GM23338 (cell line): ENCODE results near the gene PVALEF. TPM values are rescaled to one million over a fixed set of nuclear protein-coding genes. Genes with fewer than 3 reads are reported as not detected.

Experiments
- ATAC-seq: fragments of 200-7000 bp; cut with Tn5 transposase; 3 replicates; pipeline ENCODE4 v1.9.1; 2020
- DNase-seq: peaks from one replicate; pipeline ENCODE4 v3.0.0-alpha.2; 2015; ENCODE audit warnings: low spot score
- H2AFZ ChIP-seq: fragments of 200-600 bp; sonication (generic); 2 replicates; pipeline ENCODE4 v1.8.0; 2016; ENCODE audit warnings: antibody characterized with exemption, mild to moderate bottlenecking, moderate library complexity
- H3F3A ChIP-seq: fragments of 200-600 bp; sonication (generic); replicated peaks from 2 replicates; pipeline ENCODE4 v1.8.0; 2017; ENCODE audit warnings: antibody characterized with exemption, mixed run types, low read depth
- H3K27ac ChIP-seq: fragments of 200-600 bp; sonication (generic); 2 replicates; pipeline ENCODE4 v1.6.1; 2016; ENCODE audit warnings: low read depth
- H3K27me3 ChIP-seq: fragments of 200-600 bp; sonication (generic); 2 replicates; pipeline ENCODE4 v1.8.0; 2016; ENCODE audit warnings: mild to moderate bottlenecking, mixed run types, moderate library complexity; ENCODE audit not compliant: insufficient read depth
- H3K36me3 ChIP-seq: fragments of 200-600 bp; sonication (generic); 2 replicates; pipeline ENCODE4 v1.8.0; 2016; ENCODE audit warnings: mild to moderate bottlenecking; ENCODE audit not compliant: insufficient read depth
- H3K4me1 ChIP-seq: fragments of 200-600 bp; sonication (generic); 2 replicates; pipeline ENCODE4 v1.8.0; 2016; ENCODE audit warnings: mild to moderate bottlenecking, moderate library complexity; ENCODE audit not compliant: insufficient read depth
- H3K4me2 ChIP-seq: fragments of 200-600 bp; sonication (generic); 2 replicates; pipeline ENCODE4 v1.7.1; 2017; ENCODE audit warnings: mixed run types
- H3K4me3 ChIP-seq: fragments of 200-600 bp; sonication (generic); 2 replicates; pipeline ENCODE4 v1.6.1; 2016; ENCODE audit warnings: mixed run types
- H3K79me2 ChIP-seq: fragments of 200-600 bp; sonication (generic); replicated peaks from 2 replicates; pipeline ENCODE4 v1.8.0; 2017; ENCODE audit warnings: mild to moderate bottlenecking; ENCODE audit not compliant: insufficient read depth
- H3K9me2 ChIP-seq: fragments of 200-600 bp; sonication (generic); 2 replicates; pipeline ENCODE4 v1.8.0; 2017; ENCODE audit not compliant: insufficient read depth
- H4K20me1 ChIP-seq: fragments of 200-600 bp; sonication (generic); replicated peaks from 2 replicates; pipeline ENCODE4 v1.8.0; 2017; ENCODE audit warnings: mild to moderate bottlenecking; ENCODE audit not compliant: insufficient read depth
- H3K27ac Mint-ChIP-seq: 2 replicates; pipeline ENCODE4 v1.8.0; 2020; ENCODE audit warnings: inconsistent platforms, mild to moderate bottlenecking, moderate library complexity, mixed read lengths
- H3K27me3 Mint-ChIP-seq: 3 replicates; pipeline ENCODE4 v1.8.0; 2022; ENCODE audit warnings: low read depth, mild to moderate bottlenecking, moderate library complexity, mixed read lengths, inconsistent platforms; ENCODE audit not compliant: insufficient read depth, poor library complexity
- H3K36me3 Mint-ChIP-seq: 3 replicates; pipeline ENCODE4 v1.8.0; 2021; ENCODE audit warnings: low read depth, mild to moderate bottlenecking, inconsistent platforms, moderate library complexity, mixed read lengths
- H3K4me1 Mint-ChIP-seq: 3 replicates; pipeline ENCODE4 v1.8.0; 2020; ENCODE audit warnings: mild to moderate bottlenecking, inconsistent platforms, mixed read lengths
- H3K4me3 Mint-ChIP-seq: 3 replicates; pipeline ENCODE4 v1.8.0; 2021; ENCODE audit warnings: moderate library complexity, mild to moderate bottlenecking, inconsistent platforms, mixed read lengths
- H3K9me3 Mint-ChIP-seq: 3 replicates; pipeline ENCODE4 v1.8.0; 2020; ENCODE audit warnings: moderate library complexity, mild to moderate bottlenecking, inconsistent platforms, mixed read lengths
- CREB1 ChIP-seq: fragments of 250-450 bp; sonication (Bioruptor Pico); IDR thresholded peaks from 2 replicates; pipeline ENCODE4 v1.5.0; 2020; ENCODE audit warnings: low read depth, mild to moderate bottlenecking, moderate library complexity
- ETS1 ChIP-seq: IDR thresholded peaks from 2 replicates; pipeline ENCODE4 v1.6.1; 2016; ENCODE audit warnings: antibody characterized with exemption
- EZH2 ChIP-seq: fragments of 200-600 bp; sonication (generic); IDR thresholded peaks from one replicate; pipeline ENCODE4 v1.8.0; 2017; ENCODE audit warnings: antibody characterized with exemption, mild to moderate bottlenecking, low read depth; ENCODE audit not compliant: unreplicated experiment
- EZH2phosphoT487 ChIP-seq: fragments of 200-600 bp; sonication (generic); IDR thresholded peaks from one replicate; pipeline ENCODE4 v1.8.1; 2018; ENCODE audit warnings: antibody characterized with exemption; ENCODE audit not compliant: unreplicated experiment
- JUNB ChIP-seq: IDR thresholded peaks from one replicate; pipeline ENCODE4 v1.6.1; 2016; ENCODE audit warnings: antibody characterized with exemption; ENCODE audit not compliant: unreplicated experiment
- POLR2AphosphoS5 ChIP-seq: IDR thresholded peaks from 2 replicates; pipeline ENCODE4 v1.6.1; 2016; ENCODE audit warnings: antibody characterized with exemption, low read depth
- STAT1 ChIP-seq: IDR thresholded peaks from one replicate; pipeline ENCODE4 v1.6.1; 2016; ENCODE audit warnings: antibody characterized with exemption; ENCODE audit not compliant: unreplicated experiment
- ZNF114 ChIP-seq: fragments of 250-450 bp; sonication (Bioruptor Pico); IDR thresholded peaks from 2 replicates; pipeline ENCODE4 v1.5.0; 2020; ENCODE audit warnings: mild to moderate bottlenecking, moderate library complexity
- ZNF331 ChIP-seq: fragments of 250-450 bp; sonication (Bioruptor Pico); IDR thresholded peaks from 2 replicates; pipeline ENCODE4 v1.5.0; 2020; ENCODE audit warnings: low read depth, mild to moderate bottlenecking, moderate library complexity
- ZNF462 ChIP-seq: fragments of 250-450 bp; sonication (Bioruptor Pico); IDR thresholded peaks from 2 replicates; pipeline ENCODE4 v1.5.0; 2020; ENCODE audit warnings: mild to moderate bottlenecking, moderate library complexity
- polyA plus RNA-seq: library from polyadenylated mRNA; unstranded; fragments of >200 nt; fragmentation: Nextera tagmentation; extraction: Ambion mirVana; gene quantifications from 2 replicates; pipeline ENCODE4 v1.2.1, GENCODE V29; 2016
- total RNA-seq: library from RNA; depleted of rRNA; stranded (reverse); fragments of >200 nt; shearing (Covaris generic); gene quantifications from 2 replicates; pipeline ENCODE4 v1.2.3, GENCODE V29; 2014
- TF ChIP-seq, protein P1 (sequence below): IDR thresholded peaks from one replicate; pipeline ENCODE4 v1.6.1; 2018; ENCODE audit warnings: antibody characterized with exemption; ENCODE audit not compliant: unreplicated experiment

Gene PVALEF
- total and polyA plus RNA-seq, 2 experiments from 2014 or later = not detected

GRCh38 chr17:81130385-81131361, 34.6 kb upstream of the PVALEF start (continued):
- TF ChIP-seq ETS1 (no peak), EZH2 (no peak), POLR2AphosphoS5 (no peak), ZNF331 (no peak), CREB1 (CRISPR knock-in tag) (no peak), STAT1 (no peak), JUNB (no peak)
- TF ChIP-seq, protein P1, sequence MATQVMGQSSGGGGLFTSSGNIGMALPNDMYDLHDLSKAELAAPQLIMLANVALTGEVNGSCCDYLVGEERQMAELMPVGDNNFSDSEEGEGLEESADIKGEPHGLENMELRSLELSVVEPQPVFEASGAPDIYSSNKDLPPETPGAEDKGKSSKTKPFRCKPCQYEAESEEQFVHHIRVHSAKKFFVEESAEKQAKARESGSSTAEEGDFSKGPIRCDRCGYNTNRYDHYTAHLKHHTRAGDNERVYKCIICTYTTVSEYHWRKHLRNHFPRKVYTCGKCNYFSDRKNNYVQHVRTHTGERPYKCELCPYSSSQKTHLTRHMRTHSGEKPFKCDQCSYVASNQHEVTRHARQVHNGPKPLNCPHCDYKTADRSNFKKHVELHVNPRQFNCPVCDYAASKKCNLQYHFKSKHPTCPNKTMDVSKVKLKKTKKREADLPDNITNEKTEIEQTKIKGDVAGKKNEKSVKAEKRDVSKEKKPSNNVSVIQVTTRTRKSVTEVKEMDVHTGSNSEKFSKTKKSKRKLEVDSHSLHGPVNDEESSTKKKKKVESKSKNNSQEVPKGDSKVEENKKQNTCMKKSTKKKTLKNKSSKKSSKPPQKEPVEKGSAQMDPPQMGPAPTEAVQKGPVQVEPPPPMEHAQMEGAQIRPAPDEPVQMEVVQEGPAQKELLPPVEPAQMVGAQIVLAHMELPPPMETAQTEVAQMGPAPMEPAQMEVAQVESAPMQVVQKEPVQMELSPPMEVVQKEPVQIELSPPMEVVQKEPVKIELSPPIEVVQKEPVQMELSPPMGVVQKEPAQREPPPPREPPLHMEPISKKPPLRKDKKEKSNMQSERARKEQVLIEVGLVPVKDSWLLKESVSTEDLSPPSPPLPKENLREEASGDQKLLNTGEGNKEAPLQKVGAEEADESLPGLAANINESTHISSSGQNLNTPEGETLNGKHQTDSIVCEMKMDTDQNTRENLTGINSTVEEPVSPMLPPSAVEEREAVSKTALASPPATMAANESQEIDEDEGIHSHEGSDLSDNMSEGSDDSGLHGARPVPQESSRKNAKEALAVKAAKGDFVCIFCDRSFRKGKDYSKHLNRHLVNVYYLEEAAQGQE = no peak

DNA sequence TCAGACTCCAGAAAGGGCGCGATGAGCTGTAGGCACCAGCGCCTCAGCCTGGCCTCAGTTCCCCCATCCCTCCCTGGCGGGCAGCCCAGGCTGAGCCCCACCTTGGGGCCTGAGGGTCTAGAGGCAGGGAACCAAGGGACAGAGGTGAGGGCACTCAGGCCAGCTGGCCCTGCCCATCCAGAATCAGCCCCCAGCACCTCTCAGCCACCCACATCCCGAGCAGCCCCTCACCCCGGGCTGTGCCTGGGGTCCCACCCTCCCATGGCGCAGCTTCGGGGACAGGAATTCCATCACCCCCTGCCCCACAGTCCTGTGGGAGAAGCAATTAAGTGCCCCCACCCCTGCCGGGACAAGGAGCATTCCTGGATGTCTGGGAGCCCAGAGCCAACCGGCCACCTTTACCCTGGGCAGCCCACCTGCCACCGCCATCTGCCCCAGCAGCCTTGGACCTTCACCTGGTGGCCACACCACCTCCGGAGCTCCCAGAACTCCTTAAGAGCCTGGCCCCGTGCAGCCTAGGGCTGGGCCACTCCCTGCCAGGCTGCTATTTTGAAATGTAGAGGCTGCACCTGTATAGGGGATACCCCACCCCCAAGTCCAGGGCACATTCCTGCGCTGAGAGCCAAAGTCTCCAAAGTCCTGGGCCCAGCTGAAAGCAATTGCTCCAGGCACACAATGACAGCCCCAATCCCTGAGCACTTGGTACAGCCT, 33.7 kb upstream of the PVALEF start:
- DNase-seq = peak; percentile 49
- Mint-ChIP-seq H3K27me3 (peaks cover 4% of the 10 kb centered on the region), H3K36me3 (no peaks in the 10 kb centered on the region), H3K4me1 (no peaks in the 10 kb centered on the region), H3K4me3 (no peak overlapping the region), H3K27ac (no peak overlapping the region), H3K9me3 (no peaks in the 10 kb centered on the region)
- Histone ChIP-seq H3K27ac (no peak overlapping the region), H3K79me2 (no peaks in the 10 kb centered on the region), H3K27me3 (no peaks in the 10 kb centered on the region), H2AFZ (no peak overlapping the region), H3K4me1 (no peaks in the 10 kb centered on the region), H3F3A (no peaks in the 10 kb centered on the region), H3K4me3 (no peak overlapping the region), H3K9me2 (no peaks in the 10 kb centered on the region), H3K4me2 (no peak overlapping the region), H4K20me1 (no peaks in the 10 kb centered on the region), H3K36me3 (no peaks in the 10 kb centered on the region)
- peak; percentile 51 for ATAC-seq
- TF ChIP-seq ZNF462 (CRISPR knock-in tag) = no peak
- no peak for TF ChIP-seq POLR2AphosphoS5
- no peak for TF ChIP-seq EZH2phosphoT487
- no peak for TF ChIP-seq ZNF114 (CRISPR knock-in tag)
